Astrocyte of the cerebellum (primary cell): ENCODE results near the gene LCN10.
"Not testable (repeated sequence)": the region's sequence is repeated elsewhere in the genome, so short reads cannot be mapped to it uniquely, and the experiment has no call there.

ENCODE experiments used
- DNase-seq: peaks from one replicate; pipeline ENCODE4 v3.0.0-alpha.2; 2011; ENCODE audit warnings: low read depth
- H3K4me3 ChIP-seq: 2 replicates; pipeline ENCODE4 v1.5.1; 2011; ENCODE audit warnings: mild to moderate bottlenecking, low read depth, low read length, moderate library complexity
- in situ Hi-C: cut with HindIII; loops from 2 replicates; pipeline ENCODE4 v1.10.0; 2017; ENCODE audit warnings: low sequenced_read_pairs
- TF ChIP-seq, protein P1 (sequence below): IDR thresholded peaks from 2 replicates; pipeline ENCODE4 v1.5.1; 2012; ENCODE audit warnings: low read length, low read depth, moderate library complexity, mild to moderate bottlenecking; ENCODE audit errors: missing control alignments

LCN10 gene

DNA sequence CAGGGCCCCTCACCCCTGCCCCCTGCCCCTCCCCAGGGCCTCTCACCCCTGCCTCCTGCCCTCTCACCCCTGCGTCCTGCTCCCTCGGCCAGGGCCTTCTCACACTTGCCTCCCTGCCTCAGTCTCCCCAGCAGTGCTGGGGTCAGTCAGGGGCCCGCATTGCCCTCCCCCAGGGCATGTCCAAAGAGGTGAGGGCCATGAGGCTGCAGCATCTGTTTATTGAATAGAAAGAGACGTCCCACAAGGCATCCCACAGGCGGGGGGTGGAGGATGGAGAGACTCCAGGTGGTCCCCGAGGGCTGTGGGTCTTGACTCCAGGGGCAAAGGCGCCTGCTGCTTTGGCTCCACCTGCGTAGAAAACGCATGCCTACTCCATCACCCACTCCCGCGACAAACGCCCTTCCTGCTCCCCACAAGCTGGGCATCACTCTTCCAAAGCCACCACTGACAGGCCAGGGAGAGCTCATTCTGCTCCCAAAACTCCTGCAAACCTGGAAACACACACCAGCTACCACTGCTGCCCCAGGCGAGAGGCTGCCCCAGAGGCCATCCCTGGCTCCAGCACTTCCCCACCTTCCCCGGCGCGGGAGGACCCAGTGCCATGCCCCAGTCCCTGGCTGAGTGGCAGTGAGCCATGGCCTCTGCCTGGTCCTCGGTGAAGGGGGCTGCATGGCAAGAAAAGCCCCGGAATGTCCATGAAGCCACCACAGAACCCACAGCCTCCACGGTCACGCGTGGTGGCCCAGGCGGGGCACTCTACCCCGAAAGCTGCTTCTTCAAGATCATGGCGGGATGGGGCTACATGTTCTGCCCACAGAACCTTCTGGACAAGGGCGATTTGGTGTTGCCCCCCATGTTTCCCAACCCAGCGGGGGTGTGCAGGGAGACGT, 16.9 kb upstream of the LCN10 start:
- in situ Hi-C loops: no loop called here
- no peak for DNase-seq
- TF ChIP-seq, protein P1, sequence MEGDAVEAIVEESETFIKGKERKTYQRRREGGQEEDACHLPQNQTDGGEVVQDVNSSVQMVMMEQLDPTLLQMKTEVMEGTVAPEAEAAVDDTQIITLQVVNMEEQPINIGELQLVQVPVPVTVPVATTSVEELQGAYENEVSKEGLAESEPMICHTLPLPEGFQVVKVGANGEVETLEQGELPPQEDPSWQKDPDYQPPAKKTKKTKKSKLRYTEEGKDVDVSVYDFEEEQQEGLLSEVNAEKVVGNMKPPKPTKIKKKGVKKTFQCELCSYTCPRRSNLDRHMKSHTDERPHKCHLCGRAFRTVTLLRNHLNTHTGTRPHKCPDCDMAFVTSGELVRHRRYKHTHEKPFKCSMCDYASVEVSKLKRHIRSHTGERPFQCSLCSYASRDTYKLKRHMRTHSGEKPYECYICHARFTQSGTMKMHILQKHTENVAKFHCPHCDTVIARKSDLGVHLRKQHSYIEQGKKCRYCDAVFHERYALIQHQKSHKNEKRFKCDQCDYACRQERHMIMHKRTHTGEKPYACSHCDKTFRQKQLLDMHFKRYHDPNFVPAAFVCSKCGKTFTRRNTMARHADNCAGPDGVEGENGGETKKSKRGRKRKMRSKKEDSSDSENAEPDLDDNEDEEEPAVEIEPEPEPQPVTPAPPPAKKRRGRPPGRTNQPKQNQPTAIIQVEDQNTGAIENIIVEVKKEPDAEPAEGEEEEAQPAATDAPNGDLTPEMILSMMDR: no peak
- no peak overlapping the region for H3K4me3 ChIP-seq

DNA sequence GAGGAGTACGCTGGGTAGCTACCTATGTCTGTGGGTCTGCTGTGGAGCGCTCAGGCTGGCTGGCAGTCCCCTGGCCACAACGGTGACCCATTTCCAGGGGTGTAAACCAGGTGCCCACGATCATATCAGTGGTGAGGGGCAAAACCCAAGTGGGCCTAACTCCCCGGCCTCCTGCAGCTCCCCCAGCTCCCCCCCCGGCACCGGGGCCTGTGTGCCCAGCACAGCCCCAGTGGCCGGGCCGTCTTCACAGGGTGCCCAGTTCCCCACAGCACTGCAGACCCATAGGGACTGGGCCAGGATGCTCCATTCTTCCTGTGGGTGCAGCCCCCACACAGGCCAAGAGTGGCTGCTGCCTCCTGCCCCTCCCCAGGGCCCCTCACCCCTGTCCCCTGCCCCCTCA, 16.3 kb upstream of the LCN10 start:
- no peak overlapping the region for H3K4me3 ChIP-seq
- in situ Hi-C loops: no loop called here
- TF ChIP-seq, protein P1: no peak
- no peak for DNase-seq

DNA sequence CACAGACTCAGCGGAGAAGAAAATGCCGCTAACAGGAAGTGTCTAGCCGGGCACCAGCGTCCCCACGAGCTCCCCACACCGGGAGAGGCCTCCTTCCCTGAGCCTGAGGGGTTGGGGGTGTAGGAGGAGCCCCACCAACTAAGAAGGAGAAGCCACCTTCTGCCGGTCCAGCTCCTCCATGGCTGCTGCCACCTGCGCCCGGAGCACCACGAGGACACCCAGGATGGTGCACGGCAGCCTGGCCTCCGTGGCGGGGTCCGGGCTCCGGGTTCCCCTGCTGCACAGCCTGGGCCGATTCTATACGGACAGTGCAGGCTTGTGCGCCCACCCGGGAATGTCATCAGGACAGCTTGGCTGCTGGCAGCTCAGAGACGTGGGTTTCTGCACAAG, 15.0 kb upstream of the LCN10 start:
- H3K4me3 ChIP-seq: no peak overlapping the region
- TF ChIP-seq, protein P1: no peak
- in situ Hi-C loops: no loop called here
- DNase-seq: no peak

DNA sequence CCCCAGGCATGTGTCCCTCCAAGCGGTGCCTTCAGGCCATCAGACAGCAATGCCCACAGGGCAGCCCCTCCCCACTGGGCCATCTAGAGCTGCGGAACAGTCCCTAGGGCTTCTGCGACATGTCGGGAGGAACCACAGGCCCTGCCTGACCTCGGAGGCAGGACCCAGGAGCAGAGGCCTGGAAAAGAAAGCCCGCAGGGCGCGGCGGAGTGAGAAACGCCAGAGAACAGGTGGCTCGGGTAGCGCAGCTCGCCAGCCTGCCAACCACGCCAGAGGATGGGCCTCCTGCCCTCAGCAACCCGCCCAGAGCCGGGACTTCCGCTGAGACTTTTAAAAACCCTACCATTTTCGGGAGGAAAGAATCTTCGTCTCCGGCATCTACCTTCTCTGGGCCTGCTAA, 14.6 kb upstream of the LCN10 start:
- in situ Hi-C loops: no loop called here
- DNase-seq: no peak
- TF ChIP-seq, protein P1: no peak
- no peak overlapping the region for H3K4me3 ChIP-seq

DNA sequence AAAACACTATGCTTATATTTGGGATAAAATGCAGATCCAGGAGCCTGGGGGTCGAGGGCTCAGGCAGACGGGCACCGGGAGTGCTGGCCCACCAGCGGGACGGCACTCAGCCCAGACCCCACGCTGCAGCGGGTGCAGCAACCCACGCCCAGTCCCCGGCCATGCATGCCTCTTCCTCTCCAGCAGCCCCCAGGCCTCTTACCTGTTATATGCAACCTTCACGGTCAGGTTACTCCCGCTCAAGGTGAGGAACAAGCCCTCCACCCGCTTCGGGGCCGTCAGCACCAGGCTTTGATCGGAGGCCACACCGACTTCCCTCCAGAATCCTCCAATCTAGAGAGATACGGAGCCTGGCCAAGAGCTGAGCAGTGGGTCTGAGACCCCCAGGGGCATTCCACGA, 14.1 kb upstream of the LCN10 start:
- H3K4me3 ChIP-seq: no peak overlapping the region
- in situ Hi-C loops: no loop called here
- DNase-seq: no peak
- TF ChIP-seq, protein P1: no peak

DNA sequence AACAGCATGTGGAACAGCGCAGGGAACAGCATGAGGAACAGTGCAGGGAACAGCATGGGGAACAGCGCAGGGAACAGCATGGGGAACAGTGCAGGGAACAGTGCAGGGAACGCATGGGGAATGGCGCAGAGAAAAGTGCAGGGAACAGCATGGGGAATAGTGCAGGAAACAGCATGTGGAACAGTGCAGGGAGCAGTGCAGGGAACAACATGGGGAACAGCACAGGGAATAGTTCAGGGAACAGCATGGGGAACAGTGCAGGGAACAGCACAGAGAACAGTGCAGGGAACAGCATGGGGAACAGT, 13.3 kb upstream of the LCN10 start:
- no peak overlapping the region for H3K4me3 ChIP-seq
- in situ Hi-C loops: no loop called here
- TF ChIP-seq, protein P1: no peak
- DNase-seq: no peak

DNA sequence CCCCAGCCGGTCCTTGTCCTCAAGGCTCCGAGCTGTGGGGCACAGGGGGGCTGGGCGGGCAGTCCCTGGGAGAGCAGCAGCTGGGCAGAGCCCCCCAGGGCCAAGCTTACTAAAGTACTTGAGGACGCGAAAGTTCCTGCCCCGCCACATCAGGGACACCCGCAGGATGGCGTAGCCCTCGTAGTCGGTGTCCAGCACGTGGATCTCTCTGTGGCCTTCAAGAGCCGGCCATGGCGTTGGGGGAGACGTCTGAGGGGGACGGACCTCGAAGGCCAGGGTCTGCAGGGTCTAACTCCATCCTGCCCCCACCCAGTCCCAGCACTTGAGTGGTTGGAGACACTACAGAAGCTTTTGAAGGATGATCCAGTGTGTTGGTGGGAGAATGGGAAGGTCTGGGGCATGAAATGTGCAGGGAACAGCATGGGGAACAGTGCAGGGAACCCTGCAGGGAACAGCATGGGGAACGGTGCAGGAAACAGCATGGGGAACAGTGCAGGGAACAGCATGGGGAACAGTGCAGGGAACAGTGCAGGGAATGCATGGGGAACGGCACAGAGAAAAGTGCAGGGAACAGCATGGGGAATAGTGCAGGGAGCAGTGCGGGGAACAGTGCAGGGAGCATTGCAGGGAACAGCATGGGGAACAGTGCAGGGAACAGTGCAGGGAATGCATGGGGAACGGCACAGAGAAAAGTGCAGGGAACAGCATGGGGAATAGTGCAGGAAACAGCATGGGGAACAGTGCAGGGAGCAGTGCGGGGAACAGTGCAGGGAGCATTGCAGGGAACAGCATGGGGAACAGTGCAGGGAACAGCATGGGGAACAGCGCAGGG, 12.8 kb upstream of the LCN10 start:
- H3K4me3 ChIP-seq, DNase-seq, in situ Hi-C loops: not testable (repeated sequence)
